A673 (cell line): ENCODE results near the gene TEX101. TPM values are rescaled to one million over a fixed set of nuclear protein-coding genes. Genes with fewer than 3 reads are reported as not detected.

ENCODE experiments used
- BruUV-seq: library from RNA; stranded (reverse); fragments of 400-500 nt; replicated peaks from 2 replicates; lab custom pipeline; 2021; lab: Mats Ljungman, UMichigan
- CTCF ChIA-PET: fragments of 300-600 bp; sonication (Branson Sonifier 250); formaldehyde crosslinking; loops from one replicate; lab custom pipeline; 2022; ENCODE audit warnings: antibody characterized with exemption; lab: Charles Lee
- POLR2A ChIA-PET: fragments of 300-600 bp; sonication (Branson Sonifier 250); formaldehyde crosslinking; loops from one replicate; lab custom pipeline; 2022; ENCODE audit warnings: antibody characterized with exemption; ENCODE audit not compliant: low non-redundant PET; lab: Charles Lee
- DNase-seq: peaks from one replicate; pipeline ENCODE4 v3.0.0-alpha.2; 2015; ENCODE audit warnings: low spot score
- H3K27ac ChIP-seq: fragments of 200-600 bp; sonication (generic); 2 replicates; pipeline ENCODE4 v1.5.1; 2016; ENCODE audit warnings: mixed run types, low read depth, mild to moderate bottlenecking, mixed read lengths, antibody characterized with exemption, low read length; ENCODE audit not compliant: poor library complexity, severe bottlenecking
- H3K27me3 ChIP-seq: fragments of 200-600 bp; sonication (generic); replicated peaks from 2 replicates; pipeline ENCODE4 v1.6.1; 2017; ENCODE audit warnings: mixed run types, low read depth, mild to moderate bottlenecking, mixed read lengths, antibody characterized with exemption, low read length; ENCODE audit not compliant: insufficient read depth, poor library complexity
- H3K36me3 ChIP-seq: fragments of 200-600 bp; sonication (generic); 2 replicates; pipeline ENCODE4 v1.6.1; 2016; ENCODE audit warnings: mixed run types, mild to moderate bottlenecking, mixed read lengths, antibody characterized with exemption, low read length; ENCODE audit not compliant: insufficient read depth, poor library complexity, severe bottlenecking
- H3K4me1 ChIP-seq: fragments of 200-600 bp; sonication (generic); 2 replicates; pipeline ENCODE4 v1.6.1; 2017; ENCODE audit warnings: mixed run types, mild to moderate bottlenecking, mixed read lengths, antibody characterized with exemption, low read length; ENCODE audit not compliant: insufficient read depth, poor library complexity, severe bottlenecking
- H3K4me3 ChIP-seq: fragments of 200-600 bp; sonication (generic); 2 replicates; pipeline ENCODE4 v1.5.1; 2016; ENCODE audit warnings: low read depth, mixed run types, mild to moderate bottlenecking, mixed read lengths, low read length; ENCODE audit not compliant: poor library complexity, severe bottlenecking
- H3K9me3 ChIP-seq: fragments of 200-600 bp; sonication (generic); 2 replicates; pipeline ENCODE4 v1.6.1; 2016; ENCODE audit warnings: mixed run types, low read depth, mild to moderate bottlenecking, mixed read lengths, antibody characterized with exemption, low read length; ENCODE audit not compliant: poor library complexity, severe bottlenecking
- CTCF ChIP-seq: fragments of 300-800, 200-600 bp; sonication (generic); conservative IDR thresholded peaks from 2 replicates; pipeline ENCODE4 v1.5.1; 2017; ENCODE audit warnings: low read depth, mild to moderate bottlenecking, antibody characterized with exemption, low read length, moderate library complexity, mixed read lengths
- EZH2 ChIP-seq: fragments of 200-600 bp; sonication (generic); IDR thresholded peaks from 2 replicates; pipeline ENCODE4 v1.6.1; 2017; ENCODE audit warnings: borderline replicate concordance, low read depth, mild to moderate bottlenecking, mixed read lengths, antibody characterized with exemption, low read length; ENCODE audit not compliant: poor library complexity, severe bottlenecking
- intact Hi-C: fragments of 100-400 bp; cut with micrococcal nuclease; formaldehyde crosslinking; loops from one replicate; pipeline ENCODE4 v1.10.0; 2022; ENCODE audit not compliant: unreplicated experiment
- total RNA-seq: library from RNA; stranded (reverse); gene quantifications from 2 replicates; pipeline ENCODE4 v1.2.3, GENCODE V29; 2021

The TEX101 gene
- total RNA-seq, 1 experiment from 2014 or later: not detected

DNA sequence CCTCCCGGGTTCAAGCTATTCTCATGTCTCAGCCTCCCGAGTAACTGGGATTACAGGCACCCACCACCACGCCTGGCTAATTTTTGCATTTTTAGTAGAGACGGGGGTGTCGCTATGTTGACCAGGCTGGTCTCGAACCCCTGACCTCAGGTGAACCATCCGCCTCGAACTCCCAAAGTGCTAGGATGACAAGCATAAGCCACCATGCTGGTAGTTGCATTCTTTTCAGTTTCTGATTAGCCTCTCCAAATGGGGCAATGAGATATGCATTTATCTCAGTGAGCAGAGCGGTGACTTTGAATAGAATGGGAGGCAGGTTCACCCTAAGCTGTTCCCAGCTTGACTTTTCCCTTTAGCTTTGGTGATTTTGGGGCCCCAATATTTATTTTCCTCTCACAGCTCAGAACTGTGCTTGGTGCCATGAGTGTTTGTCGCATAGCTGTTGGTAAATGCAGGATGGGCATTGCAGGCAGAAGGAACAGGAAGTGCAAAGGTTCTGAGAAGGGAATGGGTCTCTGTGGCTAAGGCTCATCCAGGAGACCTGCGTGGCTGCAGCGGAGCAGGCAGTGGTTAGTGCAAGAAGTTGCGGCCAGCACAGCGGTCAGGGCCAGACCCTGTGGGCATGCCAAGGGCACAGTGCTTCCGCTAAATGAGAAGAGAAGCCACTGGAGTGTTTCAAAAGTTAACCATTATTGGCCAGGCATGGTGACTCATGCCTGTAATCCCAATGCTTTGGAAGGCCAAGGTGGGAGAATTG is 30.0 kb downstream of the TEX101 start:
- H3K36me3 ChIP-seq: no peaks in the 10 kb centered on the region
- no peaks in the 10 kb centered on the region for H3K27me3 ChIP-seq
- H3K4me1 ChIP-seq: no peaks in the 10 kb centered on the region
- TF ChIP-seq CTCF: no peak
- no peak for TF ChIP-seq EZH2
- intact Hi-C loops: loop anchor here (5.0 to 10.0 kb wide), 3 partner anchors 58 to 360 kb away; partner anchors contain the start of genes IRGQ, LYPD5, PHLDB3 and ZNF576
- no peak for DNase-seq
- no peaks in the 10 kb centered on the region for H3K9me3 ChIP-seq
- H3K4me3 ChIP-seq: no peak overlapping the region
- BruUV-seq: no TSS peak
- no peak overlapping the region for H3K27ac ChIP-seq
- ChIA-PET CTCF (interaction anchor here (1.0 kb wide), 1 partner anchor 75 kb away, joined by 3 read pairs; no protein-coding TSS in a partner anchor), POLR2A (no interaction called here)

DNA sequence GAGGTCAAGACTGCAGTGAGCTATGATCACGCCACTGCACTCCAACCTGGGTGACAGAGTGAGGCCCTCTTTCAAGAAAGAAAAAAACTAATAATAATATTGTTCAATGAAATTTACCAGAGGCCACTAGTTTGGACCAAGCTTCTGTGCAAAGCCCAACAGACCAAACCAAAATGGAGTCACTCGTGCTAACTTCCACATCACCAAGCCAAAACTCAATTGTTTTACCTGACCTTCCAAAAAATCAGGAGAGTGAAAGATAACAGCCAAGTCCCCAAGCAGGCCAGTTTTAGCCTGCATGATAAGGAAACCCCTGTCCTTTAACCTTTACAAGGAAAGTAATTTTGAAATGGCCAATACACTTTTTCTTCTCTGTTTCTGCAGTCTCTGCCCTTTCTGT is 30.7 kb downstream of the TEX101 start:
- Histone ChIP-seq H3K9me3 (no peaks in the 10 kb centered on the region), H3K4me1 (no peaks in the 10 kb centered on the region), H3K36me3 (no peaks in the 10 kb centered on the region), H3K4me3 (no peak overlapping the region), H3K27me3 (no peaks in the 10 kb centered on the region), H3K27ac (no peak overlapping the region)
- no TSS peak for BruUV-seq
- ChIA-PET CTCF (interaction anchor here (0.6 to 1.0 kb wide), 3 partner anchors 65 to 89 kb away, joined by 3 to 6 read pairs (median 4); no protein-coding TSS in a partner anchor), POLR2A (no interaction called here)
- intact Hi-C loops: loop anchor here (5.0 to 10.0 kb wide), 3 partner anchors 57 to 359 kb away; partner anchors contain the start of genes IRGQ, LYPD5, PHLDB3 and ZNF576
- TF ChIP-seq CTCF (no peak), EZH2 (no peak)
- no peak for DNase-seq

- H3K4me1 ChIP-seq: no peaks in the 10 kb centered on the region
- no peak overlapping the region for H3K27ac ChIP-seq
- peak; percentile 94 for TF ChIP-seq CTCF
- TF ChIP-seq EZH2: no peak
- no TSS peak for BruUV-seq
- peak; percentile 78 for DNase-seq
- no peaks in the 10 kb centered on the region for H3K9me3 ChIP-seq
- CTCF ChIA-PET: interaction anchor here (0.6 to 1.6 kb wide), 11 partner anchors 8 to 363 kb away, joined by 3 to 102 read pairs (median 5); no protein-coding TSS in a partner anchor
- no peaks in the 10 kb centered on the region for H3K36me3 ChIP-seq
- H3K4me3 ChIP-seq: no peak overlapping the region
- no peaks in the 10 kb centered on the region for H3K27me3 ChIP-seq
- intact Hi-C loops: loop anchor here (1.0 to 10.0 kb wide), 4 partner anchors 55 to 358 kb away; partner anchors contain the start of genes IRGQ, LYPD5, PHLDB3 and ZNF576
- POLR2A ChIA-PET: interaction anchor here (0.5 kb wide), 1 partner anchor 79 kb away, joined by 3 read pairs; no protein-coding TSS in a partner anchor
These were observed 32.2 kb downstream of the TEX101 start for GRCh38 chr19:43446746-43447489.
